Esophagus squamous epithelium (tissue), 4 donors: ENCODE data around the gene JAZF1.

ENCODE experiments used
- POLR2A ChIP-seq, 4 donors: fragments of 450-650 bp; IDR thresholded peaks; one replicate each; pipeline ENCODE4 v1.6.1; 2017; ENCODE audit warnings: antibody characterized with exemption in 4 of 4, mild to moderate bottlenecking in 4 of 4, moderate library complexity in 3 of 4
- TF ChIP-seq, protein P1 (sequence below), 6 experiments: fragments of 450-650 bp in 4 of 6; fragments of 200-600 bp in 2 of 6; sonication (generic) in 2 of 6; IDR thresholded peaks; one replicate each; pipeline ENCODE4 v1.5.1; 2016 to 2019; ENCODE audit warnings: antibody characterized with exemption in 6 of 6, mild to moderate bottlenecking in 4 of 6, moderate library complexity in 4 of 6

DNA sequence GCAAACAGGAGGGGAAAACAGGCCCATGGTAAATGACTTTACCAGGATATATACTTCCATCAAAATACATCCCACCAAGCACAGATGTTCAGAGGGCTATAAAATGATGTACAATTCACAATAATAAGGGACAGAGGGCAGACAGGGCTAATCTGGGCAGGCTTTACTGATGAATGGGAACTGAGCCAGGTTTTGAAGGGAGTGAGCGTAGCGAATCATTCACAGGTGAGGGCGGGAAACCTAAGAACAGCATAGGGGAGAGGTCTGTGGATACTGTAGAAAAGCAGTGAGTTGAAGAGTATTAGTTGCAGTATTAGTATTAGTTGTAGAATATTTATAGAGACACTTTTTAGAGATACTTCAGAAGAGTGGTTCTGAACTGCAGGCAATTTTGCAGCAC, 180.8 kb downstream of the JAZF1 start:
- TF ChIP-seq, protein P1, sequence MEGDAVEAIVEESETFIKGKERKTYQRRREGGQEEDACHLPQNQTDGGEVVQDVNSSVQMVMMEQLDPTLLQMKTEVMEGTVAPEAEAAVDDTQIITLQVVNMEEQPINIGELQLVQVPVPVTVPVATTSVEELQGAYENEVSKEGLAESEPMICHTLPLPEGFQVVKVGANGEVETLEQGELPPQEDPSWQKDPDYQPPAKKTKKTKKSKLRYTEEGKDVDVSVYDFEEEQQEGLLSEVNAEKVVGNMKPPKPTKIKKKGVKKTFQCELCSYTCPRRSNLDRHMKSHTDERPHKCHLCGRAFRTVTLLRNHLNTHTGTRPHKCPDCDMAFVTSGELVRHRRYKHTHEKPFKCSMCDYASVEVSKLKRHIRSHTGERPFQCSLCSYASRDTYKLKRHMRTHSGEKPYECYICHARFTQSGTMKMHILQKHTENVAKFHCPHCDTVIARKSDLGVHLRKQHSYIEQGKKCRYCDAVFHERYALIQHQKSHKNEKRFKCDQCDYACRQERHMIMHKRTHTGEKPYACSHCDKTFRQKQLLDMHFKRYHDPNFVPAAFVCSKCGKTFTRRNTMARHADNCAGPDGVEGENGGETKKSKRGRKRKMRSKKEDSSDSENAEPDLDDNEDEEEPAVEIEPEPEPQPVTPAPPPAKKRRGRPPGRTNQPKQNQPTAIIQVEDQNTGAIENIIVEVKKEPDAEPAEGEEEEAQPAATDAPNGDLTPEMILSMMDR (IDR thresholded peaks at IDR 0.05), result no peak
- no peak for TF ChIP-seq POLR2A (IDR thresholded peaks at IDR 0.05)
